Stromal cell of bone marrow (primary cell): ENCODE measurements around the gene HMGN5.

Experiments used
- DNase-seq: peaks from one replicate; pipeline ENCODE4 v3.0.0-alpha.2; 2012; ENCODE audit warnings: low read depth

HMGN5 gene

DNA sequence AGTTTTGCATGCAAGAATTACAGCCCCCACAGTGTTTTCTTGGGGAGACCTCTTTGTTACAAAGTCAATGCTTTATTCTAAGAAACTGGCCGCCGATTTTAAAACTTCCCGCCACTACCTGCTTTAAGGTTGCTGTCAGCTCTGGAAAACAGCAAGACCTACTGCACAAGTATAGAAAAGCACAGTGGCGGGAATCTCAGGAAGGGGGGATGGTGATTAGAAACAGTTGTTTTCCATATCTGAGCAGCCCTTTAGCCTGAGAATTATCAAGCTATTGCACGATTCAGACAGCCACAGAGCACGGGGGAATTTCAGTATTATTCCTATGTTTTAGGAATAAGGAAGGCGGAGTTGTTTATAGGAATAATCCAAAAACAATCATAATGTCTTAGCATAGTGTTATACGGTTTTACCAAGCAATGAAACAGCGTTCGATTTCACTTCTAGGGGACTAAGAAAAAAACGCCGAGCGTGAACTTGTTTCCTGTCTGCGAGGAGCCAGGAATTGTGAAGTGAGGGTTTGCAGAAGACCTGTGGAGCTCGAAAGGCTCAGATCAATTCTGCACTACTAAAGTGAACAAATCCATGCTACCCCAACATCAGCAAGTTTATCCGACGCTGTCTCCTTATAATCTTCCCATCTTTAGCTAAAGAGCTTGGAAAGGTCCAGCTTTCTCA, 81.3 kb downstream of the HMGN5 start:
- DNase-seq = no peak

DNA sequence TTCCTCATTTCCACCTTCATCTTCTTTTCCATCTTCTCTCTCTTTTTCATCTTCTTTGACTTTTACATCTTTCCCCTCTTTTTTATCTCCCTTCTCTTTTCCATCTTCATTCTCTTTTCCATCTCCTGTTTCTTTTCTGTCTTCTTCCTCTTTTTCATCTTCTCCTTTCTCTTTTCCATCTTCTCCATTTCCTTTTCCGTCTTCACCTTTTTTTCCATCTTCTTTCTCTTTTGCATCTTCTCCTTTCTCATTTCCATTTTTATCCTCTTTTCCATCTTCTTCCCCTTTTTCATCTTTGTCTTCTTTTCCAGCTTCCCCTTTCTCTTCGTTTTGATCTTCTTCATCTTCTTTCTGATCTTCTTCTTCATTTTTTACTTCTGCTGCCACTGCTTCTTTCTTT, 87.0 kb downstream of the HMGN5 start:
- DNase-seq = no peak

DNA sequence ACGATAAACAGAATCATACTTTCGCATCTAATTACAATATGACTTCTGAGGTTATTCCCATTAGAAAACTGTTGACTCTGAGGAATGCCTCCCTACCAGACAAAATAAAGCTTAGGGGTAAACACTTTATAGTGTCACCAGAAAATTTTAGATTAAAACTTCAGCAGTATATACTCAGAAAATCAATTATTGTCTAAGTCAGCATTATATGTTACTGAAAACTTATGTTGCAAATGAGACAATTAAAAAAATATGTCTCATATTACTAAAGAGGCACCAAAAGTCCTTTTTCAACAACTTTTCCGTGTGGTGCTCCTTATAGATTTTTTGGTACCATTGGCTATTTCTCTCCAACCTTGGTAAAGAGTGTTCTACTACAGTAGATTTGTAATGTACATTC, 91.4 kb downstream of the HMGN5 start:
- DNase-seq = no peak

DNA sequence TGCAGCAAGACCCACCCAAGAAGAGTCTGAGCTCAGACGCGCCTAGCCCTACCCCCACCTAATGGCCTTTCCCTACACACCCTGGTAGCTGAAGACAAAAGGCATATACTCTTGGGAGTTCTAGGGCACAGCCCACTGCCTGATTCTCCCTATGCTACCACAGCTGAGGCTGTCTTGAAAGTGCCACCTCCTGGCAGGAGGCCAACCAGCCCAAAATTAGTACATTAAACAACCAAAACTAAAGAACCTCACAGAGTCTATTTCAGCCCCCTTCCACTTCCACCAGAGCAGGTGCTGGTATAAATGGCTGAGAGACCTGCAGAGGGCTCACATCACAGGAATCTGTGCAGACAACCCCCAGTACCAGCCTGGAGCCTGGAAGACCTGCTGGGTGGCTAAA, 119.1 kb downstream of the HMGN5 start:
- no peak for DNase-seq
